Fibroblast of skin of left biceps (primary cell): Measurements from ENCODE around the gene SAMD10.
"Not testable (repeated sequence)": the region's sequence is repeated elsewhere in the genome, so short reads cannot be mapped to it uniquely, and the experiment has no call there.

Experiments
- DNase-seq, 2 experiments: peaks; one replicate each; pipeline ENCODE4 v3.0.0-alpha.2; 2013; ENCODE audit warnings: low read depth in 2 of 2

SAMD10 gene

DNA sequence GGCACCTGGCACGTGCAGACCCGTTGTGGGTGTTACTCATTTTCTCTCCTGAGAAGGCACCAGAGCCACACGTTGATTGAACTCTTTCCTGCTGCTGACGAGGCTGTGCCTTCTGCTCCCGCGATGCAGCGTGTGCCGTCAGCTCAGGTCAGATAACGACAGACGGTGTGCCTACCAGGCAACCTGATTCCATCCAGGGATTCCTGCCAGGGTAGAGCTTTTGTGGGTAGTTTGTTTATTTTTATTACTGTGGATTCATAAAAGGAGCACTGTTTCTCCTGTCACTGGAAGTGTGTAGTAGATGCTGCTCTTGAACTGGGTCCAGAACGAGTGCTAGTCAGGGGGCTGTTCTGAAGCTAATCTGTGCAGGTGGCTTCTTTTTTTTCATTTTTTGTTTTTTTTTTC lies 22.2 kb upstream of the SAMD10 start:
- DNase-seq = no peak

DNA sequence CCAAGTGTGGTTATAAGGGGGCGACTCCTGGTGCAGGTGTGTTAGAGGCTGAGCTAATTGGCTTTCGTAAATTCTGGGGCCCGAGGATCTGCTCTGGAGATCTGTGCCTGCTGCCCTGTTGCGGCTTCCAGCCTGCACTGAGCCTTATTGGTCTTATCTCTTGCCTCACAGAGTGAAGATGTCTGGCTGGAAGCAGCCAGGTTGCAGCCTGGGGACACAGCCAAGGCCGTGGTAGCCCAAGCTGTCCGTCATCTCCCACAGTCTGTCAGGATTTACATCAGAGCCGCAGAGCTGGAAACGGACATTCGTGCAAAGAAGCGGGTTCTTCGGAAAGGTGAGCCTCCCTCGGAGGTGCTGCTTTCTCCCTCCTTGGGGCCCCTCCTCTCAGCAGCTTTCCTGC lies 21.5 kb upstream of the SAMD10 start:
- DNase-seq = no peak

DNA sequence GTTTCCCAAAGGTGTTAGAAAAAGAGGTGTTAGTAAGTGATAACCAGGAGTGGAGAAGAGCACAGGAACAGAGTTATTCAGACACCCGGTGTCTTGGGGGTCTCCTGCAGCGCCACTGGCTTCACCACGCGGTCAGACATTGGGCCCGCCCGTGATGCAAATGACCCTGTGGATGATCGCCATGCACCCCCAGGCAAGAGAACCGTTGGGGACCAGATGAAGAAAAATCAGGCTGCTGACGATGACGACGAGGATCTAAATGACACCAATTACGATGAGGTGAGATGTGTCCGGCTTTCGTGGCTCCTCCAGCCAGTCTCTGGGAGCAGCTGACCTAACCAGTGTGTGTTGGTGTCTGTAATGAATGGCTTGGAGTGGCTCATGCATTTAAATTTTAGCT lies 3.5 kb upstream of the SAMD10 start:
- no peak for DNase-seq

DNA sequence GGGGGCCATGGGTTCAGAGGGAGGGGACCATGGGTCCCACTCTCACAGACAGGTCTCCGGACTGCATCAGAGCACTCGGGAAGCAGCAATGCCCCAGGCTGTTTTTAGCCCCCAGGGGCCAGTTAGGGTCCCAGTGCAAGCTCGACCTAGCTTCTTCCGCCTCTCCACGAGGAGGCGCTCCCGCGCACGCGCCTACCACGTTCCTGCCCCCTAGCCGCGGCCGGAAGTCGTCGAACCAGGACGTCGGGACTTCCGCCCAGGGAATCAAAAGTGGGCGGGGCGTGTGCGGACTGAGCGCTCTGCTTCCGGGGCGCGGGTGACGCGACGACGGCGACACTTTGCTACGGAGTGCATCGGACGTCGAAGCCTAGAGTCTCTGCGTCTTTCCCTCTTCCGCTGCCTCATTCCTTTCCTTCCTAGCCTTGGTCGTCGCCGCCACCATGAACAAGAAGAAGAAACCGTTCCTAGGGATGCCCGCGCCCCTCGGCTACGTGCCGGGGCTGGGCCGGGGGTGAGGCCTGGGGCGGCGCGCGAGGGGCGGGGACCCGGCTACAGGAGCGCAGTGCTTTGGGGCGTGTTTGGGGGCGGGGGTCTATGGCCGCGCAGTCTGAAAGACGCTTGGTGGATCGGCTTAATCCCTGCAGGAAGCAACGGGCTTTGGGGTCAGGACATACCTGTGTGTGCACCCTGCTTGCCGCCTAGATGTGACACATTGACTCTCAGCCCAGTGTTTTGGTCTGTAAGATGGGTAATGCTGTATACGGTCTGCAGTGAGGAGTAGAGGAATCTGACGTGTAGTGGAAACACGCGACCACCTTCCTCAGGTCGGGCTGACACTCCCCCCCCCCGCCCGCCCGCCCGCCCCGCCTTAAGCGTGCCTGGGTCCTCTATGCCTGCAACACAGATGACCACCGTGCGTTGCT lies 1.6 kb upstream of the SAMD10 start, which contains the start of gene PRPF6:
TSS of gene PRPF6 (plus strand) at position 327 of the 923 bp plus-strand sequence. CDS start at position 441, 114 bp downstream.
- DNase-seq = peak; percentile 81 to 82

DNA sequence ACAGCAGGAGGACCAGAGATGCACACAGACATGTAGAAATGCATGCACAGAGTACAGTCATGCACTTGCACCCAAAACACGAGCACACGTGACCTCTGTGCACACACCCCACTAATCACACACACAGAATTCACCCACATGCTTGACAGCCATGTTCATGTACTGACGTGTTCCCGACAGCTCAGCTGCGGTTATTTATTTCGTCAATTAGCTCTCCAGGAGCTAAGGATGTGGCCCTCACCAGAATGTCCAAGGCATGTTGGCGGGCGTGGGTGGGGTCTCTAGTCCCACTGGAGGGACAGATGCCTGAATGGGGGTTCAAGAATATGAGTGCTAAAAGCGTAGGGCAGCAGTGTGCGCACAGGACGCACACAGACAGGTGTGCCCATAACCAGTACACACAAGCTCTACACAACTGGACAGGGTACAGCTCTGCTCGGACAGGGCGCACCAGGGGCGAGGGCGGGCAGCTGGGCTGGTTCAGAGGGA lies 919 bp upstream of the SAMD10 start:
- DNase-seq = no peak

DNA sequence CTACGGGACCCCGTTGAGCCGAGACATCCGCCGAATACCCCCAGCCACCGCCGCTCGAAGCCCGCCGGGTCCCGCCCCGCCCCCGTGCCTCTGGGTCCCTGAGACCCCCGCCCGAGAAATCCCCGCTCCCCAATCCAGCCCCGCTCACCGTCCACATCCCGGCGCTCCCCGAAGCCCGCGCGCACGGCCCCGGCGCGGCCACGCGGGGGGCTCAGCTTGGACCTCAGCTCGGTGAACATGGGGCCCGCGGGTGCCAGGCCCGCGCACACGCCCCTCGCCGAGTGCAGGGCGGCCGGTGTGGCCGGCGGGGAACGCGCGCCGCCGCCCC lies 249 bp downstream of the SAMD10 start:
- DNase-seq = no peak

DNA sequence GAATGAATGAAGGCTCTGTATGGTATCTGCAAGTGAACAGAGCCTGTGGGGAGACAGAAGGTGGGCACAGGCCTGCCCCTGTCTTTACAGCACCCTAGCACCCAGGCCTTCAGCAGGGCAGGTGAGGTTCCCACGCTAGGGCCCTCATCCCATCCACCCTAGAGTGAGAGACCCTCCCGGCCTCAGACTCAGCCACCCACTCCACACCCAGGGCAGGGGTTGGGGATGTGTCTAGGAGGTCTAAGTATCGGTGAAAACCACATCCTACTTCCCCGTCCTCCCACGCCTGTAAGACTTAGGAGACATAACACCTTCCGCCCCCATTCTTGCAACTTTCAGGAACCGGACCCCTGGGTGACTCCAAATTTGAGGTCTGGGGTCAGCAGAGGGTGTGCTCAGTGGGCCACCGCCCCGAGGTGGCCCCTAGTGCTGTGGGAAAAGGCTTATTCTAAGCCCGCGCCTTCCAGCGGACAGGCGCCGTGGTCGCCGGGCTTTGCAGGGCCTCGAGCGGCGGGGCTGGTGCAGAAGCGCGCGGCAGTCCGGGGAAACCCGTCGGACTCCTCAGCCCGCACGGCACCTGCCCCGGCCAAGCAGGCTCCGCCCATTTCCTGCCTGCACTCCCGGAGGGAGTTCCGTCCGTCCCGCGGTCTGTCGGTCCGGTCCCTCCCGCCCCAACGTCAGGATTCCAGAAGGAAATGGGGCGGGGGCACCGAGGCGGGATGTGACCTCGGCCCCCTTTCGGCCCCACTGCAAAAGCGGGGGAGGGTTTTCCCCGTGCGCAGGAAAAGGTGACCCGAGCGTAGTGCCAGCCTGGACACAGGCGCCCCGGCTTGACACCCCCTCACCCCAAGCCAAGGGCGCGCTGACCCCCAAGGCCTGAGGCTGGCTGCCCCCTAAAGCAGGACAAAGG lies 868 bp downstream of the SAMD10 start:
- DNase-seq = no peak

DNA sequence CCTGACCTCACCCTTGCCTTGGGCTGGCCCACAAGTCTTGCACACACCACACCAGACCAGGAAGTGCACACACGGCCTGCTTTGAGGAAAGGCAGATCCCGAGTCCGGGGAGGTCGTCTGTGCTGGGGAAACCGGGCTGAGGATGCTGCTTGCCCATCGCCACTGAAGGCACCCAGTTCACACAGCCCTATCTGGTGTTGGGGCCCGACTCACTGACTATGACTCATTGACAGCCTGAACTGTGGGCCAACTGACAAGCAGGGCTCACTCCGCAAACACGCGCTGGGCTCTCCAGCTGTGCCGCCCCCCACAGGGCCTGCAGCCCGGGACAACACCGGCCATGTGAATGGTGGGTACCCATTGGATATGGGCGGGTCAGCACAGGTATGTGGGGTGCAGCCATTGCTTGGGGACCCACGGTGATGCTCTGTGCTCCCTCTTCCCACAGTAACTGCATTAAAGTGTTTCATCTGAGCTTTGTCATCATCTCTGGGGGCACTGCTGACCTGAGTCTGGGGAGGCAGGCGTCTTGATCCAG lies 1.6 kb downstream of the SAMD10 start:
- DNase-seq = no peak

DNA sequence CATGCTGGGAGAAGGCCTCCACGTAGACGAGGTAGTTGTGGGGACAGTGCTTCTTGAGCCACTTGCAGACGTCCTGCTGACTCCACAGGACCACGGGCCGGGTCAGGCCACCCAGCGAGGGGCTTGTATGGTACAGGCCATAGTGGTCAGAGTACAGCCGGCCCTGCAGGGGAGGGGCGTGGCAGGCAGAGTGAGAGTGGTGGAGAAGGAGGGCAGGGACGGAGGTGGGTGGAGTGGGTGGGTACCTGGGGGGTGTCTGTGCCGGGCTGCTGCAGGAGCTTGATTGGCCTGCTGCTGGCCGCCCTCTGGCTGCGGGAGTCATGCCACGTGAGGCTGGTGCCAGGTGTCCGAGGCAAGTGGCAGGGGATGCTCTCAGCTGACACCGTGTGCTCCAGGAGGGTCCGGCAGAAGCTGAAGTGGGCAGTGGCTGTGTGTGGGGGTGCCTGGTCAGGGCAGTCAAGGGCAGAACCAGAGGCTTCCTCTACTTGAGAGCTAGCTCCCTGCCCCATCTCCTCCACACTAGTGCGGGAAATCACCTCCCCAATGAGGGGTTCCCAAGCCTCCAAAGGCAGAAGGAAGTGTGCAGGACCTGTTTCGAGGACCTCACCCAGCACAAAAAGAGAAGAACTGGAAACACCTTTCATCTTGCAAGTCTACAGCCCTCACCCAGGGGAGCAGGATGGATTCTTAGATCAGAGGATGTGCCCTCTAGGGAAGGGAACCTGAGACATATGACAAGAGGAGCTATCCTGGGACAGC lies 2.3 kb downstream of the SAMD10 start:
- no peak for DNase-seq

DNA sequence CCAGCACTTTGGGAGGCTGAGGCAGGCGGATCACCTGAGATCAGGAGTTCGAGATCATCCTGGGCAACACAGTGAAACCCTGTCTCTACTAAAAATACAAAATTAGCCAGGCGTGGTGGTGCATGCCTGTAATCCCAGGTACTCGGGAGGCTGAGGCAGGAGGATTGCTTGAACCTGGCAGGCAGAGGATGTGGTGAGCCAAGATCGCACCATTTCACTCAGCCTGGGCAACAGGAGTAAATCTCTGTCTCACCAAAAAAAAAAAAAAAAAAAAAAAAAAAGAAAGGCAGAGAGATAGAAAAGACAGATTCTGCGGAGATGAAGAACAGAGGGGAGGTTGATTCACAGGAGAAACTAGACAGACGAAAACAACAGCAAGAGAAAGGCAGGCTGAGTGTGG lies 2.9 kb downstream of the SAMD10 start:
- DNase-seq = not testable (repeated sequence)

DNA sequence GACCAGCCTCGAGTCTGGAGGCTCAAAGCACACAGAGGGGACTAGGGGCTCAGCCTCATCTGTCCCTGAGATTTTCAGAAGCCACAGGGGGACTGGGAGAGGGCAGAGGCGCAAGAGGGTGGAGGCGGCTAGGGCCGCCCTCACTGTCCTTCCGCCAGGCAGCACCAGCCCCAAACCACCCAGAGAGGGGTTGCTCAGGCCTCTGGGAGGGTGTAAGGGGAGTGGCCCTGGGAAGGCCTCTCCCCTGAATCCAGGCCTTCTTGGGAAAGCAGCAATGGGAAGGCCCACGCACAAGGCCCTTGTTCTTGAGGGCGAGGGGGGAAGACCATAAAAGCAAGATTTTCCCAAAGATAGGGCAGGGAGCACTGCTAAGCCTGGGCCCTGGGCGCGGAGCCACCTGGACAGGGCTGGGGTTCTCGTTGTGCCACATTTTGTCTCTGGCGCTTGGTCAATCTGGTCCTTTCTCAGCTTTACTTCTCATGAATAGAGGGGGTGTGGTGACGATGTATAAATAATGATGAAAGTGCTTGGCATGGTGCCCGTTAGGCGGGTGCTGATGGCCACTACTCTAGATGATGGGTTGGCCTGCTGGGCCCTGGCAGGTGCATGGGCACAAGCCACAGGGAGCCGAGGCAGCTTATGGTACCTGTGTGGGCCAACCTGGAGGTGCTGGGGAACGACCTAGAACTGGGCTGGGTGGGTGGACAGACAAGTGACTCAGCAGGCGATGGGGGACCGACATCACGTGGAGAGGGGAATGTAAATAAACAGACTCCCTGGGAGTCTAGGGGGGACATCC lies 4.8 kb downstream of the SAMD10 start:
- DNase-seq = no peak

DNA sequence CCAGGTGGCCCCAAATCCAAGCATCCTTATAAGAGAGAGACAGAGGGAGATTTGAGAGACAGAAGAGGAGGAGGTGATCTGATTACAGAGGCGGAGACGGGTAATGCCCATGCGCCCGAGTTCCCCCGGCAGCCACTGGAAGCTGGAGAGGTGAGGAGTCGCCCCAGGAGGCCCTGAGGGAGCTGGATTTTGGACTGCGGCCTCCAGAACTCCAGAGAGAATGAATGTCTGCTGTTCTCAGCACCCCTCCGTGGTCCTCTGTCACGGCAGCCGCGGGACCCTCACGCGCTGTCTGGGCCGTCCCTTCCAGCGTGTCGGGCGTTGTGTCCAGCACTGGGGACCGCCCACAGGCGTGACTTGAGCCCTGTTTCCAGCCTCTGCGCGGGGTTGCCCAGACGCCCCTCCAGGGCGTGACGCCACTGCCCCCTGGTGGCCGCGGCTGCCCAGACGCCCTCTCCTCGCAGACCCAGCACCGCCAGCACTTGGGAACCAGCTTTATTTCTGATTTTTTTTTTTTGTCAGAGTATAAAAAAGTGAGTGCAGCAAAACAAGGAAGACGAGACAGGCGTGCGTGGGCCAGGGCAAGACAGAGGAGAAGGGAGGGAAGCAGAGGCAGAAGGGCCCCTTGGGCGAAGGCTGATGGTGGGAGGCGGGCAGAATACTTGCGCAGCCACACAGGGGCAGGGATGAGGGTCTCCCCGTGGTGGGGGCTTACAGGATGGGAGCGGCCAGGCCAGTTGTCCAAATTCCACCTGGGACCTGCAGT lies 5.6 kb downstream of the SAMD10 start:
- peak; percentile 32 to 36 for DNase-seq

DNA sequence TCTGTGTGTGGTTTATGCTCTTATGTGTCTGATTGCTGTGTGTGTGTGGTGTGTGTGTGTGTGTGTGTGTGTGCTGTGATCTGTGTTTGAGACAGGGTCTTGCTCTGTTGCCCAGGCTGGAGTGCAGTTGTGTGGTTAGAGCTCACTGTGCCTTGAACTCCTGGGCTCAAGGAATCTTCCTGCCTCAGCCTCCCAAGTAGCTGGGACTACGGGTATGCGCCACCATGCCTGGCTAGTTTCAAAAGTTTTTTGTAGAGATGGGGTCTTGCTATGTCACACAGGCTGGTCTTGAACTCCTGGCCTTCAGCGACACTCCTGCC lies 6.3 kb downstream of the SAMD10 start:
- no peak for DNase-seq

DNA sequence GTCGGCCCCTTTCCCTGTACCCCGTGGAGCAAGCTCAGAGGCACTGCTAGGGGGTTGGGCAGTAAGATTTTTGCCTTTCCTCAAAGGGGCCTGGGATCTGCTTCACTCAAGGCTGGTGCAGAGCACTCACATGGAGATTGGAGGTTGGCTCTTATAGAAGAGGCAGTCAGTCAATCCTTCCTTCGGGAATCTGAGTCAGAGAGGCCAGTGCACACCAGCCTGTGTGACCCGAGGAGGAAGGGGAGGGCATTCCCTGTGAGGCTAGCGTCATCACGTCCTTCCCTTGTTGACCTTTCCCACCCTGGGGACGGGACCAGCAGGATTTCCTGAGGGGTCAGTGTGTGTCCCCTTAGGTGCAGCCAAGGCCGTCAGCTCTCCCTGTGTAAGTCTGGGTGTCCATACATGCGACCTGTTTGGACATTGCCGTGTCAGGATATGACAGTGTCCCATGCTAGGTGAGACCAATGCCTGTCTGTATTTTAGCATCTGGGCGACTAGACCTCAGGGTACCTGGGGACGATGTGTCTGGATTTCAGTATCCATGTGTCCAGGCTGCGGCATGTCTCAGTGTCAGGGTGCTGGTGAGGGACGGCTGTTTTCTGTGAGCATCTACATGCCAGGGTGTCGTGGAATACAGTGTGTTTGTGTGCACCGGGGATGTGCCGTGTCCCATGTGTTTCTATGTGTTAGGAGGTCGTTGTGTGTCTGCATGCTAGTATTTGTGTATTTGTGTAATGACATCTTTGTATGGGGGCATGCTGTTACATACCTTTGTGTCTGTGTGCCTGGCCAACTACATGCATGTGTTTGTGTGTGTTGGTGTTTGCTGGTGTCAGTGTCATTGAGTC lies 6.9 kb downstream of the SAMD10 start:
- DNase-seq = no peak

DNA sequence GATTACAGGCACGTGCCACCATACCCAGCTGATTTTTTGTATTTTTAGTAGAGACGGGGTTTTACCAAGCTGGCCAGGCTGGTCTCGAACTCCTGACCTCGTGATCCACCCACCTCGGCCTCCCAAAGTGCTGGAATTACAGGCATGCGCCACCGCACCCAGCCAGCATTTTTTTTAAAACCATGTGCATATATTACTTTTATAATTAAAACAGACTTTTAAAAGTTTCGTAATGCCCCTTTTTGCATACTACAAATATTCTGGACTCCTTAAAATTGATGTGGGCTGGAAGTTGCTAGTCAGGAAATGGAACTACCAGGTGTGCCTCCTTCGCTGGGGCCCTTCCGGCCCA lies 7.5 kb downstream of the SAMD10 start:
- DNase-seq = not testable (repeated sequence)

DNA sequence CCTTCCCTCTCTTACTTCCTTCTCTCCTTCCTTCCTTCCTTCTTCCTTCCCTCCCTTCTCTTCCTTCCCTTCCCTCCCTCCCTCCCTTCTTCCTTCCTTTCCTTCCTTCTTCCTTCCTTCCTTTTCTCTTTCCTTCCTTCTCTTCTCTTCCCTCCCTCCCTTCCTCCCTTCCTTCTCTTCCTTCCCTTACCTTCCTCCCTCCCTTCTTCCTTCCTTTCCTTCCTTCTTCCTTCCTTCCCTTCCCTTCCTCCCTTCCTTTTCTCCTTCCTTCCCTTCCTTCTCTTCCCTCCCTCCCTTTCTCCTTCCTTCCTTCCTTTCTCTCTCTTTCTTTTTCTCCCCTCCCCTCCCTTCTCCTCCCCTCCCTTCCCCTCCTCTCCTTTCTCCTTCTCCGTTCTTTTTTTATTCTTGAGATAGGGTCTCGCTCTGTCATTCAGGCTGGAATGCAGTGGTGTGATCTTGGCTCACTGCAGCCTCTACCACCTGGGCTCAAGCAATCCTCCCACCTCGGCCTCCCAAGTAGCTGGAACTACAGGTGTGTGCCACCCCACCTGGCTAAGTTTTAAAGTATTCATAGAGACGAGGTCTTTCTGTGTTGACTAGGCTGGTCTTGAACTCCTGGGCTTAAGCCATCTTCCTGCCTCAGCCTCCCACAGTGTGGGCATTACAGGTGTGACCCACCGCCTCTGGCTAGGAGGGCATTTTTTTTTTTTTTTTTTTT lies 8.6 kb downstream of the SAMD10 start:
- DNase-seq = no peak

DNA sequence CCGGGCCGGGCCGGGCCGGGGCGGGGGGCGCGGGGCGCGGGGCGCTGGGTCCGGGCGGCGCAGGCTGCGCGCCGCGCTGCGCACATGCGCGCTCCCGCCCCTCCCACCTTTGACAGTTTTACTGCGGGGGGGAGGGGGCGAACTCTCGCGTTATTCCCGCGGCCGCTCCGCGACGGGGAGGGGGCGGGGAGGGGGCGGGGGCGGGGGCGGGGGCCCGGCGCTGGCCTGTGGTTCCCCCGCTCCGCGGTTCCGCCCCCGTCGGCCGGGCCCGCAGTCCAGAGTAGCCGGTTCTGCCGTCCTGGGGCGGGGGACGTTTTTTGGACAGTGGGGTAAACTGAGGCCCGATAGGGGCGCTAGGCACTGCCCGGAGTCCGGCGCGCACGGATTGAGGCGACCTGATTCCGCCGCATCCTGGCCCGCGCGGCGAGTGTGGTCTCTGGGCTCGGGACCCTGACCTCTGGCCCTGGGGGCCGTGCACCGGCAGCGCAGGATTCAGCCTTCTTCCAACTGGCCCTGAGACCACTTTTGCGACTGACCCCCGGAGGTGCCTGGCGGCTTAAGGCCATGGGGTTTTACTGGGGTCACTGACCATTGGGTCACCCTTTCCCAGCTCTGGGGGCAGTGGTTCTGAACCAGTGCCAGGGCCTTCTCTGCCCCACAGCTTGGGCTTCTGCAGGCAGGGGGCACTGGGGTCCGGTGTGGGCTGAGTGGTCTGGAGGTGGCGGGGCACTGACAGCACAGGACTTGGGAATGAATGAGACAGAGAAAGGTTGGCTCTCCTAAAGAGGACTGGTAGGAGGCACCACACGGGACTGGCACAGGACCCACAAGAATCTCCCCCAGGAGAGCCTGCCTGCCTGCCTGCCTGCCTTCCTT lies 9.4 kb downstream of the SAMD10 start, which contains the start of gene ZNF512B:
TSS of gene ZNF512B (minus strand) at position 93 of the 876 bp plus-strand sequence. CDS start 1,980 bp downstream, outside the sequence.
- peak in 1 of 2 experiments; percentile 36 for DNase-seq
